DMS153 treated with DMSO at 0.1 percent for 48 hours (cell line): ENCODE results near the gene RNF19B.
"Not testable (repeated sequence)": the region's sequence is repeated elsewhere in the genome, so short reads cannot be mapped to it uniquely, and the experiment has no call there.

Experiments
- DNase-seq: peaks from one replicate; lab custom pipeline; 2025; ENCODE audit not compliant: unreplicated experiment; lab: John Stamatoyannopoulos, UW

Gene RNF19B

DNA sequence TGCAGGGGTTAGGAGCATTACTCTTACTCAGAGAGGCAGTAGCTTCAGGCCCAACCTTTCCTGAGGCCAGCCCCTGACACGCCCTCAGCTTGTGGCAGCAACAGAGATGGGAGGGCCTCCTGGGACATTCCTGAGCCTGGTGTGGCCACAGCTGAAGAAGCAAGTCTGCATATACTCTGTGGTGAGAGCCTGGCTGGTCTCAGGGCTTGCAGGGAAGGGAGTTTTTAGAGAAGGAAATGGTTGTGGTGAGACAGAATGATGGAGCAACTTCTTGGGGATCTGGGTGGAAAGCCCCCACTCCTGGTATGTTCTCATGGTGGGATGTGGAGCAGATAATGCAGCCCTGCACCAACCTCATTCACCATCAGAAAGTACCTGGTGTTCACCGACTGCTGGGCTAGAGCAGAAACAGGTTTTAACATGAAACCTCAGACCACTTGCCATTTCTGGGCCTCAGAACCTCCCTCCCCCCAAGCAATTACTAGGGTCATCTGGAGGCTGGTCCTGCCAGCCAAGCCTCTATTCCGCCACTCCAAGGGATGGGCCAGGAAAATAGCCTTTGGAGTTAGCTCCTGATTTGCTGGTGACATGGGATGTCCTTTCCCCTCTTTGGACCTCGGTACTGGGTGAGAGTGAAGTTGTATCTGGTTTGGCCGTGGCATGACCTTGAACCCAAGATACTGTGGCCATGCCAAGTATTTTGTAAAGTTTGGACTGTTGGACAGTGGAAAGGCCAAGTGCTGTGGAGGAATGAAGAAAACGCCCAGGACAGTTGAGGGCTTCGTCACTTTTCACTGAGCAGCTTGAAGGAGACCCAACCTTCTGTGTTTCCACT is 28.1 kb upstream of the RNF19B start:
- DNase-seq, result no peak

DNA sequence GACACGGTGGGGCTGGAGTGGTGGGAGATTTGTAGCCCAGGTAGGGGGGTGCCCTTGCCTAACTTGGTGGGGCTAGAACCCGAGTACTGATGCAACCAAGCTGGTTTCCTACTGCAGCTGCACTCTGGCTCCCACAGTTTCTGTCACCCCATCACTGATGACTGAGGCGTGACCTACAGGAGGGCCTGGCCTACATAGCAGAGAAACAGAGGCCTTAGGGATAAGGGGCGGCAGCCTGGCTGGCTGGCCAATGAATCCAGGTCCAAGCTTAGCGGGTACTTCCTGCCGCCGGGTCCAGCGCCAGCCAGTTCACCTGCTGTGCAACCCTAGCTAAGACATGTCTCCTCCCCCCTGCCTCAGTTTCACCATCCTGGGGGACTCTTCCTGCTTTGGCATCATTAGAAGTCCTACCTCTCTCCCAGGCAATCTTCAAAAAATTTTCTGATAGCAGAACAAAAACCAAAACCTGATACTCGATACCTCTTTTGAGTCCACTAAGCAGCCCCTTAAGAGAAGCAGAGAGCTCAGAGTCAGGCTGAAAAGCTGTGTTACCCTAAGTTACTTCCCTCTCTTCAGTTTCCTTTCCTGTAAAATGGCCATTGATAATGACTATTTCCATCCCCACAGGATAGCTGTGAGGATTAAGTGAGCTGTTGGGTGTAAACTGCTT is 27.3 kb upstream of the RNF19B start:
- no peak for DNase-seq

DNA sequence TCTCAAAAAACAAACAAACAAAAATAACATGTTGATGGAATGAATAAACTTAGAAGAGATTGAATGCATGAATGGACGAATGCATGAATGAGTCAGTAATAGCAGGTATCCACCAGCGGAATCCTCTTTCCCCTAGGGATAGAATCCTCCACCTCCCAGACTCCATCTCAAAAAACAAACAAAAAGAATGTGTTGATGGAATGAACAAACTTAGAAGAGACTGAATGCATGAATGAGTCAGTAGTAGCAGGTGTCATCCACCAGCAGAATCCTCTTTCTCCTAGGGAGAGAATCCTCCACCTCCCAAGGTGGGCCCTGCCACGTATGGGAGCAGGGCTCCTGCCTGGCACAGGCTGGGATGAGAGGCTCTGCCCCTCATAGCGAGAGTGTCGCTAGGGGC is 26.8 kb upstream of the RNF19B start:
- DNase-seq, result no peak

DNA sequence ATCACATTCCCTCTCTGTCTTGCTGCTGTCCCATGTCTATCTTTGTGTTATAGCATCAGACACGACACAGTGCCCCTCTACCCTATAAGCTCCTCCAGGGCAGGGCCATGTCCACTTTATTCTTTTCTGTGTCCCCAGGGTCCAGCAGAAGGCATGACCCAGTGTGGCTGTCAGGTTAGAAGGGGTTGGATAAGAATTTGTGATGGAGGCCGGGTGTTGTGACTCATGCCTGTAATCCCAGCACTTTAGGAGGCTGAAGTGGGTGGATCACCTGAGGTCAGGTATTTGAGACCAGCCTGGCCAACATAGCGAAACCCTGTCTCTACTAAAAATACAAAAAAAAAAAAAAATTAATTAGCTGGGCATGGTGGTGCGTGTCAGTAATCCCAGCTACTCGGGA is 26.3 kb upstream of the RNF19B start:
- DNase-seq, result no peak

DNA sequence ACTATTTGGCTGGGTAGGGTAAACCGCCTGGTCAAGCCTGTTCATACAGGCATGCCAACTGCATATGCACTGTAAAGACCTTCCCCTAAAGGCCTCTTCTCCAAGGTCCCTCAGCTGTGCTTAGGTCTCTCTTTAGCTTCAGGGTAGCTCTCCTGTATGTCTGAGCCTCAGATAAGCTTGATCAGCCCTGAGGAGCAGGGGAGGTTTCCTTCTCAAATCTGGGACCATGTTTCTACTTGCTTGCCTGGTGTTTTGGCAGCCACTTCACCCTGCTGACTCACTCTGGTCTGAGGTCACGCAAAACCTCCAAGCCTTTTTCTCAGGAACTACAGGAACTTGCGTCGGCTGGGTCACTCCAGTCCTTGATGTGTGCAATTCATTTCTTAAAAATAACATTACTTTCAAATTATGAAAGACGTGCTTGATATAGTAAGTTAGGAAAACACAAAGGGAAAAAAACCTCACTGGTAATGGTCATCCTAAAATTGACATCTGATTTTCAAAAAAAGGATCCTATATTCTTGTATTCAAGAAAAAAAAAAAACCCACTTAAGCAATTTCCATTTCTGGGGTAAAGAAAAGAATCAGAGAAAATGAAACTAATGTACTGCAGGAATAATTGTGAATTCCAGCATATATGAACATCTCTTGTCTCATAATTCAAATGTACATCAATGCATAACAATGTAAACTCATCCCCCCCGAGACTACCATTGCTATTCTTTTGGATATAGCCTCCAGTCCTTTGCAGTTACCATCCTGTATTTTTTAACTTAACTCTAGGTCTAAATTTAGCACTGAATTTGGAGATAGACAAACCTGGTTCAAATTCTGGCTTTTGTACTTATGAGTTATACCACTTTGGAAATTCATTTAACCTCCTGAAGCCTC is 24.8 kb upstream of the RNF19B start:
- no peak for DNase-seq

DNA sequence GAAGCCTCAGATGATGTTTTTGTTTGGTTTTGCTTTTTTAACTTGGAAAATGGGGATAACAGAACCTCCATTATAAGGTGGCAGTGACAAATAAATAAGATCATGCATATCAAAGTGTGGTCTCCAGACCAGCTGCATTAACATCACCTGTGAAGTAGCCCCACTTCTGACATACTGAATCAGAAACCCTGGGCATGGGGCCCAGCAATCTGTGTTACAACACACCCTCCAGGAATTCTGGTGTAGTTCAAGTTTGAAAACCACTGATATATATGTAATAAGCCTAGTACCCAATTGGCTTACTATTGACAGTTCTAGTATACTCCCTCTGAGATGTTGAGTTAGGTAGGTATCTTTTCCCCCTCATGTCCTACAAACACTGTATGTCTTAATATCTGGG is 24.1 kb upstream of the RNF19B start:
- no peak for DNase-seq

DNA sequence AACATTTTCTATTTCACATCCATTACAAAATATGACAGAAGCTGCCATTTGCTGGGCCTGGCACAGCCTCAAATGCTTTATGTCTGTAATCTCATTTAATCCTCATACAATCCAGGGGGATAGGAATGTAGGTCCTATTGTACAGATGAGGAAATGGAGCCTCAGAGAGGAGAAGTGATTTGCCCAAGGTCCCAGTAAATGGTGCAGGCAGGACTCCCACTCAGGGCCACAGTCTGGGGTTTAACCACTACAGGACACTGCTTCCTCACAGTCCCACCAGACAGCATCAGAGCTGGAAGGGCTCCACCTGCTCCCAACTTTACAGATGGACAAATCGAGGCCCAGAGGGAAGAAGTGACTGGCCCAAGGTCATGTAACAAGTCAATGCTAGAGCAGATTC is 20.6 kb upstream of the RNF19B start:
- DNase-seq, result no peak

DNA sequence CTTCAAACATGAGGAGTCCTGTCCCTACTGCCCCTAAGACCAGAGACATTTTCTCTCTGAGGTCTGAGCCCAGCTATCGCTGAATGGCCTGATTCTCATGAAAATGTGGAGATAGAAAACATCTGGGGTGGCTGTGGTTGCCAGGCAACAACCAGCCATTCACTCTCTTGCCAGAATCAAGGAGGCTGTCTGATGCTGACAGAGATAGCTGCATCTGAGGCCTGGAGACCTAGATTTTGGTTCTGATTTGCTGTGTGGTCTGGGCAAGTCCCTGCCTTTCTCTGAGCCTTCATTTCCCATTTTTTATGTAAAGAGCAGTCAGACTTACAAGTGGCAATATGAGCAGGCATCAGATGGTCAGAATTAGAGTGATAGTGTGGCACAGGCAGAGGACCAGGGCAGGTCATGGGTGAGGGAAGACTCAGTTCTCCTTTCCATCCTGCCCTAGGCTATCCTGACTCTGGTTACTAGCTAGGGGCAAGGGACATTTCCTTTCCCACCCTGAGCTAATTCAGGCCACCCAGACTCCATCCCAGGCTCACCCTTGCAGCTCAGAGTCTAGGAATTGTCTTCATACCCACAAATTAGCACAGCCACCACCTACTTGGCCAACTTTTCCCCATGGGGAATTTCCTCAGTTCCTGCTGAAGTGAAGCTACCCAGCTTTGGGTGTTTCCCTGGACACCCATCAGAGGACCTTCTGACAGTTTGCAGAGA is 20.0 kb upstream of the RNF19B start:
- DNase-seq, result no peak

DNA sequence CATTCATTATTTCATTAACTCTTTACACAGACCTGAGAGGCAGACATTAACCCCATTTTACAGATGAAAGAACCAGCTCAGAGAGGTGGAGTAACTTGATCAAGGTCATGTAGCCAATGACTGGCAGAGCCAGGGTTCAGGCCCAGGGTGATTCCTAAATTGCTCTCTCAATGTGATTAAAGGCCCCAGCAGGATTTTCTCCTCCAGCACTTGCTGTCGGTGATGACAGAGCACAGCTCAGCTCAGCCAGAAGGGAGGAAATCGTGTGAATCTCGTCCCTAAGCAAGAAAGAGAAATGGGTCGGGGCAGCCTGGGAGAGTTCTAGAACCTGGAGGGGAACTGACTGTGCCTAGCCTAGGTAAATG is 19.5 kb upstream of the RNF19B start:
- no peak for DNase-seq

DNA sequence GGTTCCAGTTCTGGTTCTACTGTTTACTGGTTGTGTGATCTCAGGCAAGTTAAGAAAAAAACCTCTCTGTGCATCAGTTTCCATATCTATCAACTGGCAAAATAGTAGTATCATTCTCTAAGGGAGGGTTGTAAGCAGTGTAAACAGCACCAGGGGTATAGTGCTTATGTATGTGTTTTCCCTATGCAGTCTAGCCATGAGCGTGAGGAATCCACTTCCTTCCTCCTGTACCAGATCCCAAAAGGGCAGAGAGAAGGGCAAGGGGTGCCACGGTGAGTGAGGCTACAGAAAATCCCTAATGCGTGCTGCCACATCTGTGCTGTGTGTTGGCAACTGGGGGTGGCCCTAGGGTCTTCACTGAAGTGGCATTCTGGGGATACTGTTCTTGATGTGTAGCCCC is 18.4 kb upstream of the RNF19B start:
- DNase-seq, result no peak

DNA sequence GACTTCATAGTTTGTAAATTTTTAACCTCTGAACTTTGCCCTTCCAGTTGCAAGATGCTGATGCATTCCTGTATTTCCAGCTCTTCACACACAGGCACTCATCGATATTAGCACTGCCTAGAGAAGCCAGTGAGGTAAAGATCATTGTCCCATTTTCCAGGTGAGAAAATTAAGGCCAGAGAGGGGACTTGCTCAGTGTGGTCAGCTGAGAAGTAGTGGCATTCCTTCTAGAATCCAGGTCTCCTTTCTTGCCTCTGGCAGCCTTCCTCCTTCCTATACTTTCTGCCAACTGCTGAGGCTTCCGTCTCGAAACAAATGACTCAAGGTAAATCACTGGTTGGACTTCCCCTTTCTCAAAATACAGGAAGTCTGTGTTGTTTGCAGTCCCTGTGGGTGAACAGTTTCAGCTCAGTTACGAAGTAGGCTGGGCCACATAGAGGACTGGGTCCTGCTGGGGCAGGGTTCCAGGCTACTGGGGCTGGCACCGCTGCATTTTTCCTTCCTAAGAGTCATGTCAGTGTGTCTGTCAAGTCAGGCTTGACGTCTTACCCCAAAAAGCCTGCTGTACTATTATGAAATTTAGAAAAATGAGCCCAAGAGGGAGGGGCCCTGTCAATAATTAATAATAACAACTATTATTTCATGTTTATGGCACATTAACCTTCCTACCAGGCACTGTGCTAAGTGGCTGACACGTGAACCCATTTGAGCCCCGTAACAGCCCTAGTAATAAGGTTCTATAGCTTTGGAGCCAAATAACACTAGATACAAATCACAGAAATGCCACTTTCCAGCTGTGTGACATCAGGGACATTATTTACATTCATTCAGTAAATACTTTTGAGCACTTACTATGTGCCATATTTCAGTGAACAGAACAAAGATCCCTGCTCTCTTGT is 16.6 kb upstream of the RNF19B start:
- DNase-seq, result no peak

DNA sequence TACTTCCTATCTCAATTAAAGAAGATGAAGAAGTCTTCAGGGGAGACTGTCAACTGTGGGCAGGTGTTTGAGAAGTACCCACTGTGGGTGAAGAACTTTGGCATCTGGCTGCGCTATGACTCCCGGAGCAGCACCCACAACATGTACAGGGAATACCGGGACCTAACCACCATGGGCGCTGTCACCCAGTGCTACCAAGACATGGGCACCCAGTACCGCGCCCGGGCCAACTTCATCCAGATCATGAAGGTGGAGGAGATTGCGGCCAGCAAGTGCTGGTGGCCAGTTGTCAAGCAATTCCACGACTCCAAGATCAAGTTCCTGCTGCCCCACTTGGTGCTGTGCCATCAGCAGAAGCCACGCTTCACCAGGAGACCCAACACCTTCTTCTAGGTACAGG is 15.5 kb upstream of the RNF19B start:
- no peak for DNase-seq

DNA sequence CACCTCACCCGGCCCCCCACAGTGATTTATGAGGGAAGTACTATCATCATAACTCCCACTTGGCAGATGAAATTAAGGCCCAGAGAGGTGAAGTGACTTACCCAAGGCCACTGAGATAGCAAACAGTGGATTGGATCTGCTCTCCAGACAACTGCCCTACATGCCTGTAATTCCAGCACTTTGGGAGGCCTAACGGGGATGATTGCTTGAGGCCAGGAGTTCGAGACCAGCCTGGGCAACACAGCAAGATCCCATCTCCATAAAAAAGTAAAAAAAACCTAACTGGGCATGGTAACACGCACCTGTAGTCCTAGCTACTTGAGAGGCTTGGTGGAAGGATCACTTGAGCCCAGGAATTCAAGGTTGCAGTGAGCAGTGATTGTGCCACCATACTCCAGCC is 14.2 kb upstream of the RNF19B start:
- DNase-seq, result no peak

DNA sequence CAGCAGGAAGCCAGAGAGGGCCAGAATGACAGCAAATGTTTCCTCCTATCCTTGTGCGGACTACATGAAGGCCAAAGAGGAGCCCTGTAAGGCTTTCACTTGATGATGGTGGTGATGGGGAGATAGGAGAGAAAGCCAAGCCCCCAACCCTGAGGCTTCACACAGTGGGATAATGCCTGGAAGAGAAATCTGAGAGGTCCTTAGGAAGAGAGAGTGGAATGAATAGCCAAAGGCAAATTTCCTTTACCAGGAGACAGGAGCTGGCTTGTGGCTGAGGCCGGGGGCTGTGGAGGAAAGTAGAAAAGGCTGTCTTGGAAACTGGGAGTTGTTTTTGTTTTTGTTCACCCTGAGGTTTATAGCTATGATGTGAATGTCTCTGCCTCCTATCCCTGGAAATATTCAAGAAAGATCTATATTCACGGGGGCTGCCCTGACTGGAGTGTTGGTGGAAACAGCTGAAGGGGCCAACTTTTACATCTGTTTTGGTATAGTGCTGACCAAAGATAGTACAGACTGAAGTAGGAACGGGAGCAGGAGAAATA is 13.0 kb upstream of the RNF19B start:
- DNase-seq, result no peak

DNA sequence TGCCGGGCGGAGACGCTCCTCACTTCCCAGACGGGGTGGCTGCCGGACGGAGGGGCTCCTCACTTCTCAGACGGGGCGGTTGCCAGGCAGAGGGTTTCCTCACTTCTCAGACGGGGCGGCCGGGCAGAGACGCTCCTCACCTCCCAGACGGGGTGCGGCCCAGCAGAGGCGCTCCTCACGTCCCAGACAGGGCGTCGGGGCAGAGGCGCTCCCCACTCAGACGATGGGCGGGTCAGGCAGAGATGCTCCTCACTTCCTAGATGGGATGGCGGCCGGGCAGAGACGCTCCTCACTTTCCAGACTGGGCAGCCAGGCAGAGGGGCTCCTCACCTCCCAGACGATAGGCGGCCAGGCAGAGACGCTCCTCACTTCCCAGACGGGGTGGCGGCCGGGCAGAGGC is 10.4 kb upstream of the RNF19B start:
- DNase-seq, result not testable (repeated sequence)

DNA sequence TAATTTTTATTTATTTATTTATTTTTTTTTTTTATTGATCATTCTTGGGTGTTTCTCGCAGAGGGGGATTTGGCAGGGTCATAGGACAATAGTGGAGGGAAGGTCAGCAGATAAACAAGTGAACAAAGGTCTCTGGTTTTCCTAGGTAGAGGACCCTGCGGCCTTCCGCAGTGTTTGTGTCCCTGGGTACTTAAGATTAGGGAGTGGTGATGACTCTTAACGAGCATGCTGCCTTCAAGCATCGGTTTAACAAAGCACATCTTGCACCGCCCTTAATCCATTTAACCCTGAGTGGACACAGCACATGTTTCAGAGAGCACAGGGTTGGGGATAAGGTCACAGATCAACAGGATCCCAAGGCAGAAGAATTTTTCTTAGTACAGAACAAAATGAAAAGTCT is 8.8 kb upstream of the RNF19B start:
- DNase-seq, result not testable (repeated sequence)

DNA sequence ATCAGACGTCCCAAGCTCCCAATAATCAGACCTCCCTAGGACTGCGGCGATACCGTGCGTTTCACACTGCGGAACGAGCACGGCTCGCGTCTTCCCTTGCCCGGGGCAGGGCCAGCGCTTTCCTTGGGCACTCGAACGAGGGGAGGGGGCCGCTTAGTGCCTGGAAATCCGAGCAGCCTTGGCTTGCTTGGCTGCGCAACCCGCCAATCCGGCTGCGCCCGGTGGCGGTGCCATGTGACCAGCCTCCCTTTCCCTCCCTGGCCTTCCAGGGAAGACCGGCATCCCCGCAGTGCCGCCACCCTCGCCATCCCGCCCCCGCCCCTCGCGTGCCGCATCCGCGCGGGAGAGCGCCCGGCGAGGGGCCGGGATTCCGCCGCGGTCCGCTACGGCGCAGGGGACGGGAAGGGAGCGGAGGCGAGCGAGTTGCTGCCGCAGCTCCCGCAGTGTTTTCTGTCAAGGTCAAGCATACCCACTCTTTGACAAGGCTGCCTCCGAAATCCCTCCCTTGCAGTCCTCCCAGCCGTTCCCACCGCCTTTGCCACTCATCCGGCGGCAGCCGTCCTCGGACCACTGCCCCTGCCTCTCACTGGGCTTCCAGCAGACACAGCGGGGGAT is 8.3 kb upstream of the RNF19B start:
- DNase-seq, result peak; percentile 47

DNA sequence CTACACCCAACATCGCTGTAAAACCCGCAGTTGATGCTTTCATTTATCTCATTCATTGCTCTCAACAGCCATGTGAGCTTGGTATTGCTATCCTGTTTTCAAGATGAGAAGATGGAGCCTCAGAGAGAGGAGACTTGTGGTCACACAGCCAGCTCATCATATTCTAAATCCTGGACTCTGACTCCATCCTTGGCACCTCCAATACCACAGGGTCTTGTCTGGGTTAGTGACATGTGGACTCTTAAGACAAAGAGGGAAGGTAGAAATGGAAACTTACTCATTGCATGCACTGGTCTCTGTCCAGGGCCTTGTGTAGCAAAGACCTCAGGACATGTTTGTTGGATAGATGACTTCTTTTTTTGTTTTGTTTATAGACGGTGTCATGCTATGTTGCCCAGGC is 7.0 kb upstream of the RNF19B start:
- DNase-seq, result no peak

DNA sequence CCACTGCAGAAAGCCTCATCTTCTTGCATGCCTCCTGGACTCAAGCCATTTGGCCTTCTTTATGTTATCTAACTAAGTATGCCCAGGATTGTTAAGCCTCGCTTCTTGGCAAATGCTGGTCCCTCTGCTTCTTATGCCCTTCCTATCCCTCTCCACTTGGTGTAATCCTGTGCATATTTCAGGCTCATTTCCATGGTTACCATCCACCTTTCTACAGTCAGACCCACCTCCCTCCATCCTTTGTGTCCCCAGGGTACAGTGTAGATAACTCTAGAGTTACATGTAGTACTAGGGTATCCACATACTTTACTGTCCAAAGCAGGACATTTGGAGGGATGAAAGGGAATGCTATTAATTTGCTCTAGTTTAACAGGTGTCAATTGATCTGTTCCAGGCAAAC is 6.5 kb upstream of the RNF19B start:
- no peak for DNase-seq
